ENCODE measurements around the gene CDC42EP4.
"Not testable (repeated sequence)": the region's sequence is repeated elsewhere in the genome, so short reads cannot be mapped to it uniquely, and the experiment has no call there.

Gene CDC42EP4

GRCh38 chr17:73342541-73343167 lies 30.9 kb upstream of the CDC42EP4 start:
- DNase-seq: no peak

DNA sequence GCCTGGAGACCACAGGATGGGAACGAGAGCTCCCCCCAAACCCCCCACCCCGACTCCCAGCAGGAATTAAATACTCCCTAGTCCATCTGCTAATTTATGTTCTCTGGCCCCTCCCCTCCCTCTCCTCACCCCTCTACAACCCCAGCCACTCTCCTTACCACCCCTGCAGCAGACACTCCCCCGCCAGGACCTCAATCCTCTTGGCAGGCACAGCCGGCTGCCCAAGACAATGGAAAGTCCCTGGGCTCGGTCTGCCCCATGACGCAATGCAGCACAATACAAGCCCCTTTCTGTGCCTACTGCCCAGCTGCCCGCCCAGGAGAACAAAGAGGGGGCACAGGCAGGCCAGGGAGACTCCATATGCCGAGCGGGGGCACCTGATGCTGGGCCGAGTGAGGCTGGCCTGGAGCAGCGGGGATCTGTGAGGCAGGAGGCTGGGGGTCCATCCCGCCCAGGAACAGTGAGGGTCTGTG lies 30.3 kb upstream of the CDC42EP4 start:
- DNase-seq: no peak

- no peak for DNase-seq
Observed at GRCh38 chr17:73341350-73342049, 29.7 kb upstream of the CDC42EP4 start.

DNA sequence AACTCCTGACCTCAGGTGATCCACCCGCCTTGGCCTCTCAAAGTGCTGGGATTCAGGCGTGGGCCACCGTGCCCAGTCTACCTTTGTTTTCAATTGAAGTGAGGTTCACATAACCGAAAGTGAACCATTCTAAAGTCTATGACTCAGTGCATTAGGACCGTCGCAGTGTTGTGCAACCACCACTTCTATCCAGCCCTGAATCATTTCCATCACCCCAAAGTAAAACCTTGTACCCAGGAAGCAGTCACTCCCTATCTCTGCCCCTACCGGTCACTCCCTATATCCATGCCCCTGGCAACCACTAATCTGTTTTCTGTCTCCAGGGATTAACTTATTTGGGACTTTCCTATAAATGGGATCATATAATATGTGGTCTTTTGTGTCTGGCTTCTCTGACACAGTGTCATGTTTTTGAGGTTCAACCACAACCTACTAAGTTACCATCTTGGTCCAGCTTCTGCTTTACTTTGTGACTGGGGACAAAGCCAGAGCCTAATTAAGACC lies 28.3 kb upstream of the CDC42EP4 start:
- DNase-seq: no peak

DNA sequence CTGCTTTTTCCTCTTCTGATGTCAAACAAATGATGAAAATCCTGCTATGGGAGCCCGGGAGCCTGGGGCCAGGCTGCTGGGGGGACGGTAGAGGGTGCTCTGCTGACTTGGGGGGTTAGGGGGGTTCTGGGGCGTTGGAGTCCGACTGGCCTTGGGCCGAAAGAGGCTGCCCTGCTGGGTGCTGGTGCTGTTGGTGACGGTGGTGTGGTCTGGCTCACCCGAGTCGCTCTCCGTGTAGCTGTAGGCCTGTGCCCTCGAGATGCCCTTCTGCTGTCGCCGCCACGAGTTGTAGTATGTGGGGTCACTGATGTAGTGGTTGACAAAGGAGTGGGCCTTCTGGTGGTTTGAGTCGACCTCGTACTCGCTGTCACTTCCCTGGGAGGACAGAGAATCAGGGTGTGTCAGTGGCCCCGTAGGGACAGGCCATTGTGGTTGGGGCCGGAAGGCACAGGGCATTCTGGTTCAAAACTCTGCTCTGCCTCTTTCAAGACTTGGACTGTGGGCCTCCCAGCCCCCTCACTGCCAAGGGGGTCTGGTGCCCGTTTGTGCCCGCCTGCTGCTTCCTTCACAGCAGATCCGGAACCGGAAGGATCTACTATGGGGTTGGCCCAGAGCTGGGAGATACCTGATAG lies 26.9 kb upstream of the CDC42EP4 start:
- DNase-seq: no peak

DNA sequence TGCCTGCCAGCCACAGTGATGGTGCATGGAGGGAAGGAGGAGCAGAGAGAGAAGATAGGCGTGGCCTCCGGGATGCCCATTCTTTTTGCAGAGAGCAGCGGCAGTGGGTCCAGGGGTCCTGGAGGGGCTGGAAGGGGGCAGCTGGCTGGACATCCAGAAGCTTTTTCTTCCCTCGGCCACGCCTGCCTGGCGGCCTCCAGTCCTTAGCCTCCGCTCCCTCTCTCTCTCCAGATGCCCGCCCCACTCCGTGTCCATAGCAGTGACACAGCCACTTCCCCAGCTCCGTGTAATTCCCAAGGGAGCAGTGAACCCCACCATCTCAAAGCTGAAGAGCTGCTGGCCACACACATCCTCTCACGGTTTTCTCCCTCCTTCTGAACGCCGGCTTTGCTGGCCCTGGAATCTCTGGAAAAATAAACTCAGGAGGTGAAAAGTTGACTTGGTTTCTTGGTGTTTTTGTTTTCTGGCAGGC lies 26.3 kb upstream of the CDC42EP4 start:
- DNase-seq: no peak

GRCh38 chr17:73337330-73337710 lies 25.5 kb upstream of the CDC42EP4 start:
- DNase-seq: no peak

GRCh38 chr17:73336408-73337329 lies 24.9 kb upstream of the CDC42EP4 start:
- no peak for DNase-seq

DNA sequence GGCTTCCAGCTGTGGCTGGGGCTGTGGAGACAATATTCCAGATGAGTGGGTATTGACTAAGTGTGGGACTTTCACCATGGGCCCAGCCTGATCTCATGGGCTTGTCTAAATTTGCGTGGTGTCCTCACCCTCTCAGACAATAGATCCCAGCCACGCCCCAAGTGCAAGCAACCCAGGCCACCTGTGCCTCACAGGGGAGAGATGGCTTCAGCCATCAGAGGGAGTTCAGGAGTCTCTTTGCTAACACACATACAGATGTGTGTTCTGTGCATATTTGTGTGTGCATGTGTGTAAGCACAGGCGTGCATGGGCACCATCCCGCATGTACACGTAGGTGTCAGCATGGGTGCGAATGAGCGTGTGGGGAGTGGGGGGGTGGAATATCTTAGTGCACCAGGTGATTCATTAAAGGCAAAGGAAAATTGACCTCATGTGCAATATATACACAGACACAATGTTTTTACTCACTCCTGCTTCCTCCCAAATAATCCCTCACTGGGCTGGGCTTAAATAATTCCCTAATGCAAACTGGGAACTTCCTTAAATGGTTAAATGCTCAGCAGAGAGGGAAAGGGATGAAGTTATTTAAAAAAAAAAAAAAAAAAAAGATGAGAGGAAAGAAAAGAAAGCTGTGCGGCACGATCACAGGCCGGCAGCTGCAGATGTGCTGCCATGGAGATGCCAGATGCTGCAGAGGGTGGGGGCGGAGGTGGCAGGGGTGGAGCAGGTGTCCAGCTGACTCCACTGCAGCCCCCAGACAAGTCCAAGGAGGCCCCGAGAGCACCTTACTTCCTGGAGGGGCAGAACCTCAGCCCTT lies 24.0 kb upstream of the CDC42EP4 start:
- DNase-seq: no peak

DNA sequence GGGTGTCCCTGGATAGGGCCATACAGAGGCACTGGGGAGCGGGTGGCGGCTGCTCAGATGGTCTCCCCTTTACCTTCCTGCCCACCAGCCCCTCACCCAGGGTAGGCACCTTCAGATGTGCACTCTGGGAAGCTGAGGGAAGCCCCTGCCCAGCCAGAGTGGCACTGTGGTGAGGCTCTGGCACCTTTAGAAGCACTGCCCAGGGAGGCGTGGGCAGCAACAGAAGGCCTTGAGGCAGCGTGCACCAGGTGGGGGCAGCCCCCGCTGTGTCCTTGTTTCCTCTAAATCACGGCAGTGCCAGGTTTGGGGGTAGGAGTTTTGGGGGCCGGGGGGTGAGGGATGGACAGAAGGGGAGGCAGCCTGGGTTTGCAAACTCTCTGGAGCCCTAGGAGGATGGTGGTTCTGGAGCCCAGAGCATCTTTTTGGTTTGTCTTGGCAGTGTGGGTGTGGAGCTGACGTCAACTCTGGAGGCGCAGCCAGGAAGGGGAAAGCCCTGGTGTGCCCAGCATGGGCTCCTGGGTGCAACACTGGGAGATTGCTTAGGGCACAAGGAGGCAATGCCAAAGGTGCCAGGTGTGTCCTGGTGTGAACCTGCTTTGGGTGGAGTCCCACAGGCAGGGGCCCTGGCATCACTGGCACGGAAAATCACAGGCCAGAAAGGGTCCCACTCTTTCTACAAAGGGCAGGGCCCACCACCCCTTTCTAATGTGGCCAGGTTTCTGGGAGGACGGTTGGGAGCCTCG lies 23.1 kb upstream of the CDC42EP4 start:
- DNase-seq: peak; percentile 78

GRCh38 chr17:73333445-73333844 lies 21.6 kb upstream of the CDC42EP4 start:
- not testable (repeated sequence) for DNase-seq

DNA sequence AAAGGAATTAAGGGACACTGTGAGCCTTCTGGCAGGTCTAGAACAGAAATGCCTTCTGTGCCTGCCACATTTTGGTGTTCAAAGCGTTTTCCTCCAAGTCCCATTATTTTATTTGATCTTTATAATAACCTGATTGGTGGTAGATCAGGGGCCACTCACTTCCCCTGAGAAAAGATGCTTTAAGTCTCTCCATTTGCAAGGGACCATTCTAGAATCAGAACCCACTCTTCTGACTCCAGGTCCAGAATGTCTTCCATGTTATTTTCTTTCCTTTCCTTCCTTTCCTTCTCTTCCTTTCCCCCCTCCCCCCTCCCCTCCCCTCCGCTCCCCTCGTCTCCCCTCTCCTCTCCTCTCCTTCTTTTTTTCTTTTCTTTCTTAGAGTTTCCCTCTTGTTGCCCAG lies 19.3 kb upstream of the CDC42EP4 start:
- DNase-seq: no peak

- no peak for DNase-seq
Observed at GRCh38 chr17:73327676-73328075, 15.9 kb upstream of the CDC42EP4 start.

DNA sequence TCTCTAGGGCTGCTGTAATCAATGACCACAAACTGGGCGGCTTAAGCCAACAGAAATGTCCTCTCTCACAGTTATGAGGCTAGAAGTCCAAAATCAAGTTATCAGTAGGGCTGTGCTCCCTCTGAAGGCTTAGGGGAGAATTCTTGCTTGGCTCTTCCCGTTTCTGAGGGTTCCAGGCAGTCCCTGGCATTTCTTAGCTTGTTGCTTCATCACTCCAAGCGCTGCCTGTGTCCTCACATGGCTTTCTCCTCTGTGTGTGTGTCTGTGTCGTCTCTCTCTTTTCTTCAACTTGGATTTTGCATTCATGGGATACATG lies 13.7 kb upstream of the CDC42EP4 start:
- DNase-seq: no peak

DNA sequence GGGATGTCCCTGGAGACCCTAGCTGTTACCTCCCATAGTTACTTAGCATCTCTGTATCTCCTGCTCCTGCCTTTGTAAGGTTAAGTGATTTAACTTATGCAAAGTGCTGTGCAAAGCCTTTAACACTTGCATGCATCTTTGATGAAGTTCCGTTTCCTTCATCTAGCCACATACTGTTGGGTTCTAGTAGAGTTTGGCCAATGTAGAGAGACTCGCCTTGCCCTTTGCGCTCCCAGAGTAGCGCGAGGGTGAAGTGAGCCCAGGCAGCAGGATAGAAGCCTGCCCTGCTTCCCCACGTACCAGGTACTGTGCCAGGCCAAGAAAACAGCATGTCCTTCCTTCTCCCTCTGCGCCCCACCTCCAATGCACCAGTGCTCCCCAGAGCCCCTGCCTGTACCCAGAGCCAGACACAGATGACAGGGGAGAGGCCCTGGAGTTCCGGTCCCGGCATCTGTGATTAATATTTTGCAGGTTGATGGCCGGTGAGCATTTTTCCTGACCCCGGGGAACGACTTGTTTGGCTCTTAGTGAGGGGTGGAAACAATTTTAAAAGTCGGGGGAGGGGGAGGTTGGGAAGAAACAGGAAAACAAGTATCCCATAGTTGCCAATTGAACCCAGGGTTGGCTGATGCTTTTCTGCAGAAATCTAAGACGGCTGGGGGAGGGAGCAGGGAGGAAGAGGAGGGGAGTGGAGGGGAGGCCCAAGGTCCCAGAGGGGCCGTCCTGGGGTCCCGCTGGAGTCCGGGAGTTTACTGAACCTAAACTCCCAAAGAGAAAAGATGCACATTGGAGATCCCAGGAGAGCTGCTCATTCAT lies 13.1 kb upstream of the CDC42EP4 start:
- DNase-seq: no peak

GRCh38 chr17:73324160-73324475 lies 12.3 kb upstream of the CDC42EP4 start:
- no peak for DNase-seq

DNA sequence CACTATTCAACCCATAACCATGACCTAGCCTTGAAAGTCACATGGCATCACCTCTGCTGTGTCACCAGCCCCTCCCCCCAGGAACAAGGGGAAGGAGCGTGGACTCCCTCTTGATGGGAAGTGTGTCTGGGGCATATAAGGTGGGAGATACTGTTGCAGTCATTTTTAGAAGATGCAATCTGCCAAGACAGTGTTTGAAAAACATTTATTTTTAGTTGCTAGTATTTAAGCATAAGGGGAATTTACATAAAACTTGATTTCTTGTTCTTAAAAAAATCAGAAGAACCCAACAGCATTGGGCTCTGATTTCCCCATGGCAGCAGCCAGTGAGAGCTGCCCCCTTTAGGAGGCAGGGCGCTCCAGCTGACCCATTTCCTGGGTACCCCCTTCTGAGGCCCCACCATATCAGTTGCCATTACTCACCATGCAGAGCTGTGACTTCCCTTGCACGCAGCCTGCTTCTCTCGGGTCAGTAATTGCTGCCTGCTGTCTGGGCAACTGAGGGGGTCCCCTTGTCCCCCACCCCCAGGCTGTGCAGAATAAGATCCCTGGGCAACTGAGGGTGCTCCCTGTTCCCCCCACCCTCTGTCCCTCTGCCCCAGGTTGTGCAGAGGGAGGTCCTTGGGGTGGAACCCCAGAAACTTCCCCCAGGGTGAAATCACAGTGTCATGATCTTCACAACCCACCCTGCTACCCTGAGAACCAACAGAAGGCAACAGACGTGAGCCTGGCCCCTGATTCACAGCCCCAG lies 11.8 kb upstream of the CDC42EP4 start:
- no peak for DNase-seq

DNA sequence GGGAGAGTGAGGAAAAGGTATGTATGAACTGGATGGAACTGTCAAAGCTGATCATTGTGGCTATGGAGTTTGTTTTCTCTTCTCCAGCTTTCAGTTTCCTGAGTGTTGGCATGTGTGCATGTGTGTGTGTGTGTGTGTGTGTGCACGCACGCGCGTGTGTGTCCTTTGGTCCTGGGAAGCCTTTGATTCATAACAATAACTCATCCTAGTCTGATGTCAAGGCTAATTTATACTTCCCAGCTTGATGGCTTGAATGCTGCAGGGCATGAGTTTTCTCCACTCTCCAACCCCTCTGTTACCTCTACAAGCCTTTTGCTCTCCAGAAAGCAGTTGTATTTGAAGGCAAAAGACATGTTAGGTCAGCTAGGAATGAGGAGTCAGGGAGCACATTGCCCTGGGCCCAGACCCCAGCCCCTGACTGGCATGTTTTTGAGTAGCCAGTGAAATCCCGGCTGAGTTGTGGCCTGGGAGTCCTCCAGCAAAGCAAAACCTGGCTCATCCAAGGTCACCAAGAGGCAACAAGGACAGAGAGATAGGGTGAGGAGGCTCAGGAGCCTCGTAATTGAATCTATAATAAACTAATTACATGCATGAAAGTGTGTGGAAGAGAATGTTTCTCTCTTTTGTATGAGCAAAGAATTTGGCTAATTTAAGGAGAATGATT lies 8.9 kb upstream of the CDC42EP4 start:
- DNase-seq: no peak

DNA sequence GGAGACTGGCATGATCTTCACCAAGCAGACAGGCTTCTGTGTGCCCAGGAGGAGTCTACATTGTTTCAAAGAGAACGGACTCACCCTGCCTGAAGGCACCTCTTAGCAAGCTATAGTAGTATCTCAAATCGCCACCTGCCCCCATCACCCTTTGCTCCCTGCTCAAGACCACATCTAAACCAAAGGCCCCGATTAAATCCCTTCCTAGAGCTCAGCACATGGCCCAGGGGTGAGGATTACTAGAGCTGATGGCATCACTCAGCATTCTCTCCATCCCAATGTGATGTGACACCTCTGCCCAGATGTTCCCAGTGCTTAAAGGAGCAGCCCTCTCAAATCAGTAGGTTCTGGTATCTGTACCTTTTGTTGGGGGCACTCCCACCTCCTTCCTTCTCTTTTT lies 8.0 kb upstream of the CDC42EP4 start:
- DNase-seq: no peak

All from NCI-H2081 treated with DMSO at 0.1 percent for 48 hours (cell line).